Activated T-helper 2 cell treated with anti-CD3 and anti-CD28 coated beads, Interferon-gamma antibody, Interleukin-2, Interleukin-4, amounts not matched to agents 10 μg/mL and 5 μg/mL and 100 μg/mL, durations not matched to agents 14 hours and 24 hours and 36 hours (primary cell): ENCODE measurements around the gene B4GALT5. TPM values are rescaled to one million over a fixed set of nuclear protein-coding genes. Genes with fewer than 3 reads are reported as not detected.

Source experiments
- DNase-seq: peaks from one replicate; pipeline ENCODE4 v3.0.0; 2021; ENCODE audit warnings: low spot score
- H3K27ac Mint-ChIP-seq: one replicate; pipeline ENCODE4 v1.8.0; 2021; ENCODE audit warnings: mixed read lengths
- H3K27me3 Mint-ChIP-seq: one replicate; pipeline ENCODE4 v1.8.0; 2021; ENCODE audit warnings: low read depth, mixed read lengths
- H3K36me3 Mint-ChIP-seq: one replicate; pipeline ENCODE4 v1.8.0; 2021; ENCODE audit warnings: low read depth, mixed read lengths
- H3K4me1 Mint-ChIP-seq: one replicate; pipeline ENCODE4 v1.8.0; 2021; ENCODE audit warnings: low read depth, mixed read lengths
- H3K4me3 Mint-ChIP-seq: one replicate; pipeline ENCODE4 v1.8.0; 2021; ENCODE audit warnings: low read depth, mild to moderate bottlenecking, moderate library complexity, mixed read lengths
- H3K9me3 Mint-ChIP-seq: one replicate; pipeline ENCODE4 v1.8.0; 2021; ENCODE audit warnings: mixed read lengths
- intact Hi-C: fragments of 100-400 bp; cut with micrococcal nuclease; formaldehyde crosslinking; loops from one replicate; pipeline ENCODE4 v1.15.1; 2023
- total RNA-seq: library from RNA; stranded (reverse); gene quantifications from 2 replicates; pipeline ENCODE4 v1.2.3, GENCODE V29; 2022

Gene B4GALT5
- total RNA-seq, 1 donor from 2014 or later: 39.4 TPM

GRCh38 chr20:49649672-49650071 lies 64.0 kb downstream of the B4GALT5 start:
- no peak overlapping the region for H3K27ac Mint-ChIP-seq
- no peaks in the 10 kb centered on the region for H3K4me1 Mint-ChIP-seq
- DNase-seq: no peak
- no peaks in the 10 kb centered on the region for H3K9me3 Mint-ChIP-seq
- H3K4me3 Mint-ChIP-seq: no peak overlapping the region
- intact Hi-C loops: no loop called here
- peaks cover 53% of the 10 kb centered on the region for H3K36me3 Mint-ChIP-seq
- H3K27me3 Mint-ChIP-seq: no peaks in the 10 kb centered on the region

GRCh38 chr20:49647550-49647949 lies 66.1 kb downstream of the B4GALT5 start:
- no peak overlapping the region for H3K27ac Mint-ChIP-seq
- no peaks in the 10 kb centered on the region for H3K27me3 Mint-ChIP-seq
- H3K36me3 Mint-ChIP-seq: peaks cover 49% of the 10 kb centered on the region
- no peaks in the 10 kb centered on the region for H3K9me3 Mint-ChIP-seq
- H3K4me3 Mint-ChIP-seq: no peak overlapping the region
- DNase-seq: no peak
- intact Hi-C loops: no loop called here
- H3K4me1 Mint-ChIP-seq: peaks cover 4% of the 10 kb centered on the region

GRCh38 chr20:49646528-49646927 lies 67.2 kb downstream of the B4GALT5 start:
- Mint-ChIP-seq H3K9me3 (no peaks in the 10 kb centered on the region), H3K36me3 (peaks cover 53% of the 10 kb centered on the region), H3K27ac (peak overlapping the region; percentile 17), H3K4me1 (peaks cover 13% of the 10 kb centered on the region), H3K27me3 (no peaks in the 10 kb centered on the region), H3K4me3 (no peak overlapping the region)
- intact Hi-C loops: no loop called here
- DNase-seq: no peak

- no peaks in the 10 kb centered on the region for H3K9me3 Mint-ChIP-seq
- peaks cover 57% of the 10 kb centered on the region for H3K36me3 Mint-ChIP-seq
- H3K27ac Mint-ChIP-seq: peak overlapping the region; percentile 17
These were observed 67.6 kb downstream of the B4GALT5 start for GRCh38 chr20:49646126-49646525.

GRCh38 chr20:49644980-49645565 lies 68.6 kb downstream of the B4GALT5 start:
- no peak overlapping the region for H3K27ac Mint-ChIP-seq
- no peaks in the 10 kb centered on the region for H3K27me3 Mint-ChIP-seq
- no peak overlapping the region for H3K4me3 Mint-ChIP-seq
- no peaks in the 10 kb centered on the region for H3K9me3 Mint-ChIP-seq
- H3K36me3 Mint-ChIP-seq: peaks cover 63% of the 10 kb centered on the region
- peaks cover 17% of the 10 kb centered on the region for H3K4me1 Mint-ChIP-seq
- DNase-seq: no peak
- intact Hi-C loops: no loop called here

More at GRCh38 chr20:49646126-49646525, 67.6 kb downstream of the B4GALT5 start:
- DNase-seq: no peak
- intact Hi-C loops: no loop called here
- Mint-ChIP-seq H3K27me3 (no peaks in the 10 kb centered on the region), H3K4me1 (peaks cover 17% of the 10 kb centered on the region), H3K4me3 (no peak overlapping the region)

- no peaks in the 10 kb centered on the region for H3K27me3 Mint-ChIP-seq
- H3K36me3 Mint-ChIP-seq: peaks cover 70% of the 10 kb centered on the region
- no peak for DNase-seq
- intact Hi-C loops: loop anchor here (1.0 kb wide), 1 partner anchor 12 kb away; no protein-coding TSS in a partner anchor
- H3K4me1 Mint-ChIP-seq: peaks cover 17% of the 10 kb centered on the region
- H3K27ac Mint-ChIP-seq: no peak overlapping the region
- H3K9me3 Mint-ChIP-seq: no peaks in the 10 kb centered on the region
- no peak overlapping the region for H3K4me3 Mint-ChIP-seq
These were observed 70.9 kb downstream of the B4GALT5 start for GRCh38 chr20:49642816-49643215.

GRCh38 chr20:49641683-49642656 lies 71.7 kb downstream of the B4GALT5 start:
- intact Hi-C loops: no loop called here

GRCh38 chr20:49637046-49637637 lies 76.5 kb downstream of the B4GALT5 start:
- Mint-ChIP-seq H3K27me3 (no peaks in the 10 kb centered on the region), H3K9me3 (no peaks in the 10 kb centered on the region), H3K36me3 (peaks cover 73% of the 10 kb centered on the region), H3K27ac (no peak overlapping the region), H3K4me1 (peaks cover 15% of the 10 kb centered on the region), H3K4me3 (no peak overlapping the region)
- intact Hi-C loops: no loop called here
- no peak for DNase-seq

More at GRCh38 chr20:49641683-49642656, 71.7 kb downstream of the B4GALT5 start:
- peaks cover 69% of the 10 kb centered on the region for H3K36me3 Mint-ChIP-seq
- peak overlapping the region; percentile 35 for H3K27ac Mint-ChIP-seq
- H3K4me3 Mint-ChIP-seq: no peak overlapping the region
- peaks cover 17% of the 10 kb centered on the region for H3K4me1 Mint-ChIP-seq
- peak; percentile 20 for DNase-seq
- no peaks in the 10 kb centered on the region for H3K27me3 Mint-ChIP-seq
- H3K9me3 Mint-ChIP-seq: no peaks in the 10 kb centered on the region

- Mint-ChIP-seq H3K27ac (no peak overlapping the region), H3K9me3 (no peaks in the 10 kb centered on the region), H3K36me3 (peaks cover 66% of the 10 kb centered on the region), H3K4me3 (no peak overlapping the region), H3K27me3 (no peaks in the 10 kb centered on the region), H3K4me1 (peaks cover 14% of the 10 kb centered on the region)
- no peak for DNase-seq
- intact Hi-C loops: no loop called here
These were observed 77.2 kb downstream of the B4GALT5 start for GRCh38 chr20:49636447-49636846.

- Mint-ChIP-seq H3K4me3 (no peak overlapping the region), H3K9me3 (no peaks in the 10 kb centered on the region)
These were observed 77.8 kb downstream of the B4GALT5 start for GRCh38 chr20:49635866-49636265.

GRCh38 chr20:49635166-49635565 lies 78.5 kb downstream of the B4GALT5 start:
- no peaks in the 10 kb centered on the region for H3K27me3 Mint-ChIP-seq
- intact Hi-C loops: no loop called here
- no peaks in the 10 kb centered on the region for H3K9me3 Mint-ChIP-seq
- no peak overlapping the region for H3K4me3 Mint-ChIP-seq
- no peak overlapping the region for H3K27ac Mint-ChIP-seq
- peaks cover 53% of the 10 kb centered on the region for H3K36me3 Mint-ChIP-seq
- no peak for DNase-seq
- H3K4me1 Mint-ChIP-seq: peaks cover 12% of the 10 kb centered on the region

More at GRCh38 chr20:49635866-49636265, 77.8 kb downstream of the B4GALT5 start:
- Mint-ChIP-seq H3K4me1 (peaks cover 12% of the 10 kb centered on the region), H3K27me3 (no peaks in the 10 kb centered on the region), H3K27ac (no peak overlapping the region), H3K36me3 (peaks cover 60% of the 10 kb centered on the region)
- intact Hi-C loops: no loop called here
- no peak for DNase-seq

- intact Hi-C loops: no loop called here
- H3K4me3 Mint-ChIP-seq: no peak overlapping the region
- H3K27me3 Mint-ChIP-seq: no peaks in the 10 kb centered on the region
- H3K4me1 Mint-ChIP-seq: peaks cover 12% of the 10 kb centered on the region
- peaks cover 53% of the 10 kb centered on the region for H3K36me3 Mint-ChIP-seq
- H3K9me3 Mint-ChIP-seq: no peaks in the 10 kb centered on the region
- DNase-seq: no peak
- no peak overlapping the region for H3K27ac Mint-ChIP-seq
These were observed 79.6 kb downstream of the B4GALT5 start for GRCh38 chr20:49634116-49634515.

- Mint-ChIP-seq H3K36me3 (peaks cover 54% of the 10 kb centered on the region), H3K9me3 (no peaks in the 10 kb centered on the region), H3K4me3 (no peak overlapping the region), H3K27ac (no peak overlapping the region), H3K27me3 (no peaks in the 10 kb centered on the region), H3K4me1 (peaks cover 12% of the 10 kb centered on the region)
- no peak for DNase-seq
- intact Hi-C loops: no loop called here
These were observed 80.0 kb downstream of the B4GALT5 start for GRCh38 chr20:49633643-49634042.
